ENCODE measurements around the gene SMAD9.

SMAD9 gene

GRCh38 chr13:36919833-36920615 lies at the start of gene SMAD9:
TSS of gene SMAD9 (minus strand) at chr13:36920238. CDS start at chr13:36879689, 40,549 bp downstream.
- no peak for DNase-seq

GRCh38 chr13:36966404-36966803 lies 46.4 kb upstream of the SMAD9 start:
- no peak for DNase-seq

GRCh38 chr13:36965767-36966166 lies 45.7 kb upstream of the SMAD9 start:
- no peak for DNase-seq

- DNase-seq: no peak
Measured at GRCh38 chr13:36959456-36960116, 39.5 kb upstream of the SMAD9 start.

- no peak for DNase-seq
Measured at GRCh38 chr13:36954542-36954941, 34.5 kb upstream of the SMAD9 start.

- no peak for DNase-seq
Measured at GRCh38 chr13:36950920-36951319, 30.9 kb upstream of the SMAD9 start.

GRCh38 chr13:36950330-36950729 lies 30.3 kb upstream of the SMAD9 start:
- no peak for DNase-seq

GRCh38 chr13:36945078-36945477 lies 25.0 kb upstream of the SMAD9 start:
- no peak for DNase-seq

- DNase-seq: no peak
Measured at GRCh38 chr13:36925603-36926002, 5.6 kb upstream of the SMAD9 start.

- DNase-seq: no peak
Measured at GRCh38 chr13:36924001-36924400, 4.0 kb upstream of the SMAD9 start.

- no peak for DNase-seq
Measured at GRCh38 chr13:36921631-36922301, 1.7 kb upstream of the SMAD9 start.

- DNase-seq: no peak
Measured at GRCh38 chr13:36920616-36921185, 663 bp upstream of the SMAD9 start.

- DNase-seq: no peak
Measured at GRCh38 chr13:36919171-36919832, 736 bp downstream of the SMAD9 start.

GRCh38 chr13:36918246-36919131 lies 1.5 kb downstream of the SMAD9 start:
- DNase-seq: no peak

GRCh38 chr13:36917311-36917710 lies 2.7 kb downstream of the SMAD9 start:
- no peak for DNase-seq

GRCh38 chr13:36915896-36916640 lies 4.0 kb downstream of the SMAD9 start:
- DNase-seq: no peak

GRCh38 chr13:36915106-36915505 lies 4.9 kb downstream of the SMAD9 start:
- no peak for DNase-seq

- DNase-seq: no peak
Measured at GRCh38 chr13:36914648-36915047, 5.4 kb downstream of the SMAD9 start.

GRCh38 chr13:36913463-36913862 lies 6.6 kb downstream of the SMAD9 start:
- no peak for DNase-seq

GRCh38 chr13:36912973-36913372 lies 7.1 kb downstream of the SMAD9 start:
- no peak for DNase-seq

GRCh38 chr13:36912369-36912768 lies 7.7 kb downstream of the SMAD9 start:
- no peak for DNase-seq

Measured in GF-D8 (cell line).